ENCODE data around the gene IL1RAPL2. TPM values are rescaled to one million over a fixed set of nuclear protein-coding genes. Genes with fewer than 3 reads are reported as not detected.

Gene IL1RAPL2
- total and polyA plus RNA-seq, 10 of the 15 experiments (the other 5 are each of a cell fraction or from before 2014, with no cell fraction given) = 0.19 TPM; not detected in 9

GRCh38 chrX:105282077-105282476, 716.1 kb downstream of the IL1RAPL2 start:
- in situ Hi-C loops (cut with MboI) = no loop called here
- ChIA-PET CTCF (interaction anchor here (1.0 kb wide), 1 partner anchor 92 kb away, joined by 3 read pairs; no protein-coding TSS in a partner anchor), RAD21 (ENCODE audit: unreplicated experiment) (no interaction called here), SMC1A (ENCODE audit: uncharacterized antibody, unreplicated experiment) (no interaction called here), POLR2A (no interaction called here)
- no peak for ATAC-seq
- no peaks in the 10 kb centered on the region for H4K20me1 ChIP-seq (ENCODE audit: control insufficient read depth, insufficient read depth)
- BruUV-seq (replicated peaks) = no TSS peak
- H3K9me3 ChIP-seq (replicated peaks; ENCODE audit: control insufficient read depth, insufficient read depth, low read length) = no peaks in the 10 kb centered on the region
- no peak overlapping the region for H3K27ac ChIP-seq (ENCODE audit: control insufficient read depth, insufficient read depth)
- no peaks in the 10 kb centered on the region for H3K4me1 ChIP-seq (ENCODE audit: control insufficient read depth, insufficient read depth, low read length)
- H3K9ac ChIP-seq (ENCODE audit: control insufficient read depth, insufficient read depth, low read length) = no peak overlapping the region
- H3K27me3 ChIP-seq (replicated peaks in 1 of 2; ENCODE audit: control insufficient read depth in 2 of 2, insufficient read depth in 2 of 2, low read length in 1 of 2) = no peaks in the 10 kb centered on the region
- no peaks in the 10 kb centered on the region for H3K36me3 ChIP-seq (ENCODE audit: control insufficient read depth in 2 of 2, insufficient read depth in 2 of 2, low read length in 1 of 2)
- TF ChIP-seq CEBPB (IDR thresholded peaks at IDR 0.05; ENCODE audit: borderline replicate concordance in 1 of 2, low read depth in 2 of 2, low read length in 2 of 2) = no peak
- no peak for TF ChIP-seq YBX1 (IDR thresholded peaks at IDR 0.05)
- no peak overlapping the region for H2AFZ ChIP-seq (ENCODE audit: control insufficient read depth, low read depth, low read length)
- 5% methylated on average over 1 of the region's 1 CpG for WGBS (ENCODE audit: insufficient coverage, insufficient replicate concordance, low lambda C conversion rate, missing lambda C conversion rate)
- H3K79me2 ChIP-seq (ENCODE audit: control insufficient read depth, insufficient read depth, low read length) = no peaks in the 10 kb centered on the region
- intact Hi-C loops (cut with micrococcal nuclease; ENCODE audit: unreplicated experiment) = no loop called here
- DNase-seq (ENCODE audit: low read depth, low spot score) = no peak
- no peak overlapping the region for H3K4me2 ChIP-seq (ENCODE audit: control insufficient read depth, insufficient read depth)
- no peak for FAIRE-seq
- H3K4me3 ChIP-seq = no peak overlapping the region

- Histone ChIP-seq H3K4me2 (ENCODE audit: control insufficient read depth, insufficient read depth) (no peak overlapping the region), H3K27me3 (replicated peaks in 1 of 2; ENCODE audit: control insufficient read depth in 2 of 2, insufficient read depth in 2 of 2, low read length in 1 of 2) (no peaks in the 10 kb centered on the region), H3K27ac (ENCODE audit: control insufficient read depth, insufficient read depth) (no peak overlapping the region), H3K4me1 (ENCODE audit: control insufficient read depth, insufficient read depth, low read length) (no peaks in the 10 kb centered on the region), H2AFZ (ENCODE audit: control insufficient read depth, low read depth, low read length) (no peak overlapping the region), H3K9me3 (replicated peaks; ENCODE audit: control insufficient read depth, insufficient read depth, low read length) (no peaks in the 10 kb centered on the region), H3K9ac (ENCODE audit: control insufficient read depth, insufficient read depth, low read length) (no peak overlapping the region), H3K79me2 (ENCODE audit: control insufficient read depth, insufficient read depth, low read length) (no peaks in the 10 kb centered on the region), H4K20me1 (ENCODE audit: control insufficient read depth, insufficient read depth) (no peaks in the 10 kb centered on the region), H3K4me3 (no peak overlapping the region), H3K36me3 (ENCODE audit: control insufficient read depth in 2 of 2, insufficient read depth in 2 of 2, low read length in 1 of 2) (no peaks in the 10 kb centered on the region)
- 0% methylated on average over 3 of the region's 3 CpGs for WGBS (ENCODE audit: insufficient coverage, insufficient replicate concordance, low lambda C conversion rate, missing lambda C conversion rate)
- BruUV-seq (replicated peaks) = no TSS peak
- TF ChIP-seq EP300 (IDR thresholded peaks at IDR 0.05; ENCODE audit: borderline replicate concordance in 1 of 2, control insufficient read depth in 1 of 2, low read depth in 2 of 2, low read length in 2 of 2) (no peak), ZNF24 (IDR thresholded peaks at IDR 0.05) (no peak), USF1 (IDR thresholded peaks at IDR 0.05; ENCODE audit: borderline replicate concordance, extremely low read length, insufficient read depth, low read depth, low read length) (no peak), SIX5 (IDR thresholded peaks at IDR 0.05; ENCODE audit: low read depth, low read length, severe bottlenecking) (no peak), DPF2 (IDR thresholded peaks at IDR 0.05) (no peak), SRF (IDR thresholded peaks at IDR 0.05; ENCODE audit: low read depth in 2 of 2, low read length in 2 of 2) (no peak), BRCA1 (IDR thresholded peaks at IDR 0.05; ENCODE audit: low read depth, low read length) (no peak), NFIC (IDR thresholded peaks at IDR 0.05; ENCODE audit: low read depth, low read length) (no peak)
- POLR2A ChIA-PET = no interaction called here
- intact Hi-C loops (cut with micrococcal nuclease; ENCODE audit: unreplicated experiment) (no loop called here), in situ Hi-C loops (cut with MboI) (no loop called here)
- ATAC-seq (no peak), DNase-seq (ENCODE audit: low read depth, low spot score) (no peak), FAIRE-seq (no peak)
- RAD21 ChIA-PET (ENCODE audit: unreplicated experiment) = no interaction called here
- SMC1A ChIA-PET (ENCODE audit: uncharacterized antibody, unreplicated experiment) = no interaction called here
- CTCF ChIA-PET = no interaction called here
These were observed 731.0 kb downstream of the IL1RAPL2 start for GRCh38 chrX:105297041-105297440.
